Lung (tissue), 12 donors: ENCODE measurements around the gene STK11IP. TPM values are rescaled to one million over a fixed set of nuclear protein-coding genes. Genes with fewer than 3 reads are reported as not detected.

ENCODE experiments used
- ATAC-seq: fragments of 200-7000 bp; cut with Tn5 transposase; one replicate; pipeline ENCODE4 v1.9.1; 2020; ENCODE audit warnings: moderate number of reproducible peaks; ENCODE audit not compliant: insufficient read depth, low FRiP score
- DNase-seq, 3 donors: peaks; one replicate each; pipeline ENCODE4 v3.0.0-alpha.2; 2013 to 2017
- H3K27ac ChIP-seq, 2 donors: one replicate each; pipeline ENCODE4 v1.5.1; 2013; ENCODE audit warnings: mild to moderate bottlenecking in 2 of 2, moderate library complexity in 2 of 2, control low read depth in 1 of 2, inconsistent platforms in 1 of 2, low read depth in 1 of 2, low read length in 1 of 2
- H3K27me3 ChIP-seq, 3 donors: one replicate each; pipeline ENCODE4 v1.5.1; 2013; ENCODE audit warnings: low read length in 2 of 3; ENCODE audit not compliant: control insufficient read depth in 3 of 3, insufficient read depth in 3 of 3
- H3K36me3 ChIP-seq, 4 donors: one replicate each; pipeline ENCODE4 v1.5.1; 2013; ENCODE audit warnings: low read length in 4 of 4, mild to moderate bottlenecking in 1 of 4, moderate library complexity in 1 of 4; ENCODE audit not compliant: control insufficient read depth in 4 of 4, insufficient read depth in 4 of 4
- H3K4me1 ChIP-seq, 5 donors: one replicate each; pipeline ENCODE4 v1.5.1; 2013; ENCODE audit warnings: low read length in 5 of 5, mild to moderate bottlenecking in 2 of 5, moderate library complexity in 1 of 5; ENCODE audit not compliant: control insufficient read depth in 5 of 5, insufficient read depth in 5 of 5
- H3K4me3 ChIP-seq: one replicate; pipeline ENCODE4 v1.5.1; 2013; ENCODE audit warnings: mild to moderate bottlenecking, control low read depth, moderate library complexity
- H3K9ac ChIP-seq, 2 donors: one replicate each; pipeline ENCODE4 v1.5.1; 2013; ENCODE audit warnings: low read length in 2 of 2, control low read depth in 1 of 2; ENCODE audit not compliant: insufficient read depth in 1 of 2
- H3K9me3 ChIP-seq, 4 donors: one replicate each; pipeline ENCODE4 v1.5.1; 2013; ENCODE audit warnings: low read length in 3 of 4, mild to moderate bottlenecking in 1 of 4, moderate library complexity in 1 of 4; ENCODE audit not compliant: control insufficient read depth in 4 of 4, insufficient read depth in 3 of 4
- WGBS, 2 donors: extraction: QIAGEN DNeasy Blood & Tissue Kit; methylation state at CpG; one replicate each; pipeline ENCODE4 v1.1.7; 2013; 5-methylcytosine and 5-hydroxymethylcytosine counted together
- polyA plus RNA-seq, 2 donors: library from polyadenylated mRNA; stranded (reverse); fragments of 200-250 nt; gene quantifications; one replicate each; pipeline ENCODE4 v1.2.1, GENCODE V29; 2013
- total RNA-seq, 2 donors: library from RNA; depleted of rRNA in 1 of 2; stranded (reverse); fragments of >200 nt in 1 of 2; gene quantifications; one replicate each; pipeline ENCODE4 v1.2.1, GENCODE V29; 2014 to 2021
- TF ChIP-seq, protein P1 (sequence below): IDR thresholded peaks from 2 replicates; pipeline ENCODE4 v1.5.1; 2012; ENCODE audit warnings: mild to moderate bottlenecking; ENCODE audit errors: control extremely low read depth, extremely low read depth
- donor health status: control.
- donor health status: control.
- donor health status: Bipolar disorder and iron deficiency.
- donor health status: healthy.
- donor health status: DM: yes; HTN: yes; CAD: no.

The STK11IP gene
- total and polyA plus RNA-seq, 4 donors = 21.5 to 46.0 (median 23.1) TPM

DNA sequence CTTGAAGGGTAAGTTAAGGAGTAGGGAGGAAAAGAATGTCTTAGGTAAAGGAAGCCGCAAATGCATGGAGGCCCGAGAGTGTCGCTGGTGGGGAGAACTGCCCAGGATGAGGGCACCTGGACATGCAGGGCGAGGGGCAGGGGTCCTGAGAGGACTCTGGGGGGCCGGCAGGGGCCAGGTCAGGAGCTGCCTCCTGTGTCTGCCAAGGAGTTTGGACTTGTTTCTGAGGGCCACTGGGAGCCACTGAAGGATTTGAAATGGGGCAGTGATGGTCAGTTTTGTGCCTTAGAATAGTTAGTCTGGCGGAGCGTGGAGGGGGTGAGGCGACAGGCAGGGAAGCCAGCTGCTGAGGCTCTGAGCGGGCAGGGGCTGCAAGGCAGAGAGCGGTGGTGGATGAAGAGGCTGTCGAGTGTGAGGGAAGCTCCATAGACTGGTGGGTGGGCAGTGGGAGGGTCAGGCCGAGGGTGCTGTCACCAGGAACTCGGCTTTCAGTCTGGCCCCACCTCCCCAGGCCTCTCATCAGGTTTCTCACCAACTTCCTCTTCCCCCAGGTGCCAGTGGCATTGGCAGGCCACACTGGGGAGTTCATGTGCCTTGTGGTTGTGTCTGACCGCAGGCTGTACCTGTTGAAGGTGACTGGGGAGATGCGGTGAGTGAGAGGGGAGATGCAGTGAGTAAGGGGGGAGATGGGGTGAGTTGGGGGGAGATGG is 15.1 kb downstream of the STK11IP start:
- TF ChIP-seq, protein P1, sequence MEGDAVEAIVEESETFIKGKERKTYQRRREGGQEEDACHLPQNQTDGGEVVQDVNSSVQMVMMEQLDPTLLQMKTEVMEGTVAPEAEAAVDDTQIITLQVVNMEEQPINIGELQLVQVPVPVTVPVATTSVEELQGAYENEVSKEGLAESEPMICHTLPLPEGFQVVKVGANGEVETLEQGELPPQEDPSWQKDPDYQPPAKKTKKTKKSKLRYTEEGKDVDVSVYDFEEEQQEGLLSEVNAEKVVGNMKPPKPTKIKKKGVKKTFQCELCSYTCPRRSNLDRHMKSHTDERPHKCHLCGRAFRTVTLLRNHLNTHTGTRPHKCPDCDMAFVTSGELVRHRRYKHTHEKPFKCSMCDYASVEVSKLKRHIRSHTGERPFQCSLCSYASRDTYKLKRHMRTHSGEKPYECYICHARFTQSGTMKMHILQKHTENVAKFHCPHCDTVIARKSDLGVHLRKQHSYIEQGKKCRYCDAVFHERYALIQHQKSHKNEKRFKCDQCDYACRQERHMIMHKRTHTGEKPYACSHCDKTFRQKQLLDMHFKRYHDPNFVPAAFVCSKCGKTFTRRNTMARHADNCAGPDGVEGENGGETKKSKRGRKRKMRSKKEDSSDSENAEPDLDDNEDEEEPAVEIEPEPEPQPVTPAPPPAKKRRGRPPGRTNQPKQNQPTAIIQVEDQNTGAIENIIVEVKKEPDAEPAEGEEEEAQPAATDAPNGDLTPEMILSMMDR = no peak
- ATAC-seq (no peak), DNase-seq (no peak)
- no peak overlapping the region for H3K27ac ChIP-seq
- H3K9me3 ChIP-seq = no peaks in the 10 kb centered on the region
- no peak overlapping the region for H3K9ac ChIP-seq
- no peaks in the 10 kb centered on the region for H3K4me1 ChIP-seq
- no peaks in the 10 kb centered on the region for H3K27me3 ChIP-seq
- peaks cover 0 to 65% (median 30%) of the 10 kb centered on the region in 4 donors for H3K36me3 ChIP-seq
- 62 to 83% methylated on average over 15 of the region's 15 CpGs for WGBS, 2 donors
- no peak overlapping the region for H3K4me3 ChIP-seq

DNA sequence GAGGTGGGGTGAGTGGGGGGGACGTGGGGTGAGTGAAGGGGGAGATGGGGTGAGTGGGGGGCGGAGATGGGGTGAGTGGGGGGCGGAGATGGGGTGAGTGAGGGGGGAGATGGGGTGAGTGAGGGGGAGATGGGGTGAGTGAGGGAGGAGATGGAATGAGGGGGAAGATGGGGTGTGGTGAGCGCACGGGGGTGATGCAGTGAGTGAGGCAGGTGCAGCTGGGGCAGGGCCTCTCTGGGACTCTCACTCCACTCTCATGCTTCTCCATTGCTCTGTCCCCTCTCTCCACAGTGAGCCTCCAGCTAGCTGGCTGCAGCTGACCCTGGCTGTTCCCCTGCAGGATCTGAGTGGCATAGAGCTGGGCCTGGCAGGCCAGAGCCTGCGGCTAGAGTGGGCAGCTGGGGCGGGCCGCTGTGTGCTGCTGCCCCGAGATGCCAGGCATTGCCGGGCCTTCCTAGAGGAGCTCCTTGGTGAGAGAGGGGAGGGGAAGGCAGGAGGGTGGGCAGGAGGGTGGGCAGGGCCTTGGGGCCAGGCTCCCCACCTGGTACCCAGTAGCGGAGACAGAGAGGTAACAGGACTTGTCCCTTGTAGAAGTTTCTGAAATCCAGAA is 15.9 kb downstream of the STK11IP start:
- TF ChIP-seq, protein P1 = no peak
- Histone ChIP-seq H3K4me1 (no peaks in the 10 kb centered on the region), H3K9ac (no peak overlapping the region), H3K27me3 (no peaks in the 10 kb centered on the region), H3K36me3 (peaks cover 0 to 57% (median 25%) of the 10 kb centered on the region in 4 donors), H3K4me3 (no peak overlapping the region), H3K27ac (no peak overlapping the region), H3K9me3 (no peaks in the 10 kb centered on the region)
- ATAC-seq = no peak
- 93 to 94% methylated on average over 9 to 11 of the region's 11 CpGs for WGBS, 2 donors
- no peak for DNase-seq

DNA sequence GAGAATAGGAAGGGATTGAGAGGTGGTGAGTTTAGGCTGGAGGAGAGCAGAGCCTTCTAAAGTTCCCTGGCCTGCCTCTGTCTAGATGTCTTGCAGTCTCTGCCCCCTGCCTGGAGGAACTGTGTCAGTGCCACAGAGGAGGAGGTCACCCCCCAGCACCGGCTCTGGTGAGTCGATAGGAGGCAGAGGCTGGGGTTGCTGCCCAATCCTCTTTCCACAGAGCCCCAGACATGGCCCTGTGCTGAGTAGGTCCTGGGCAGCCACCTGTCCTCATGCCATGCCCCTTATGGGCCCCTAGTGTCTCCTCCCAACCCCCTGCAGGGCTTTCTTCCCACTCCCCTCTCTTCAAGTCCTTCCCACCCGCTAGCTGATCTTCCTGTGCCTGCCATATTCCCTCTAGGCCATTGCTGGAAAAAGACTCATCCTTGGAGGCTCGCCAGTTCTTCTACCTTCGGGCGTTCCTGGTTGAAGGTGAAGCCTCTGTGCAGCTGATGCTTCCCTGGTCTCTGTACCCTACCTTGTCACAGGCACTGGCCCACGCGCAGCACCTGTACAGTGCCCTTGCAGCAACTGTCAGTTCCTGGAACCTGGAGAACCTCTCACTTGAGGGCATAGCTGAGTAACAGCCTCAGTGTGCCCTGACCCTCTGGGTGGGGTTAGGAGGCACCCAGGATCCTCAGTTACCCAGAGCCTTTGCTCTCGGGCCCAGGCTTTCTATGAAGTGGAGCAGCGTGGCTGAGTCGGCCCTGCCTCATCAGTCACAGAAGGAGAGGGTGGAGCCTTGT is 16.6 kb downstream of the STK11IP start:
- TF ChIP-seq, protein P1 = no peak
- Histone ChIP-seq H3K4me3 (no peak overlapping the region), H3K27ac (no peak overlapping the region), H3K4me1 (no peaks in the 10 kb centered on the region), H3K9ac (no peak overlapping the region), H3K9me3 (no peaks in the 10 kb centered on the region), H3K27me3 (no peaks in the 10 kb centered on the region), H3K36me3 (peaks cover 0 to 51% (median 25%) of the 10 kb centered on the region in 4 donors)
- 97% methylated on average over 11 of the region's 11 CpGs for WGBS, 2 donors
- no peak for ATAC-seq
- DNase-seq = no peak
